Left cardiac atrium (tissue), 4 donors: ENCODE measurements around the gene KIAA0753. TPM values are rescaled to one million over a fixed set of nuclear protein-coding genes. Genes with fewer than 3 reads are reported as not detected.
A peak's percentile ranks its signal among the peaks of the same experiment; 100 is the strongest.
"Not testable (repeated sequence)": the region's sequence is repeated elsewhere in the genome, so short reads cannot be mapped to it uniquely, and the experiment has no call there.

Experiments
- ATAC-seq, 2 donors: fragments of 200-7000 bp; cut with Tn5 transposase; one replicate each; pipeline ENCODE4 v1.9.1; 2020; ENCODE audit warnings: mild to moderate bottlenecking in 2 of 2, moderate library complexity in 2 of 2
- DNase-seq: peaks from one replicate; pipeline ENCODE4 v3.0.0-alpha.2; 2020
- intact Hi-C, 2 donors: fragments of 100-400 bp; cut with DNase I; formaldehyde crosslinking; loops; one replicate each; pipeline versions ENCODE4 v1.14.1 to v1.15.1; 2022 to 2023
- total RNA-seq, 2 donors: library from RNA; stranded (reverse); fragmentation: NEBNext Ultra II Directional; extraction: Animal tissue kit (Norgen Biotek cat#: 25700); gene quantifications; one replicate each; pipeline ENCODE4 v1.2.1, GENCODE V29; 2021
- donor health status: DM: no; HTN: yes; CAD: no.
- donor health status: DM: no; HTN: yes; CAD: no; lungs with severe emphysema.
- donor health status: DM: yes; HTN: yes; CAD: no.
- donor health status: Dilated cardiomyopathy.

KIAA0753 gene
- total RNA-seq, 2 donors from 2014 or later: 4.7 to 6.3 TPM

DNA sequence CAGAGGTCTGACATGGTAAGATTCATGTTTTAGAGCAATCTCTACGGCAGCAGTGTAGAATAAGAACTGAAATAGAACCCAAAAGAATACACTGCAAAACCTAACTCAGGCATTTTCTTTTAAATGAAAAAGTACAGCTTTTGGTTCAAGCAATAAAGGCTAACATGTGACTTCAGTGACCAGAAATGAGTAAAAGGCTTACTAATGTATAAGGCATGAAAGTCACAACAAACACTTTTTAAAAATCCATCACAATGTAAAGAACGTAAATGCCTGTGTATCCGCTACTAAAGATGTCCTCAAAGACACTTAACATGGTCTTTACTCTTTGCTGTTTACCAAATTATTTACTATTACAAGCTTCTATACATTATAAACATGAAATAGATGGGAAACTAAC is 16.6 kb downstream of the KIAA0753 start:
- no peak for DNase-seq
- intact Hi-C loops: no loop called here
- no peak for ATAC-seq

DNA sequence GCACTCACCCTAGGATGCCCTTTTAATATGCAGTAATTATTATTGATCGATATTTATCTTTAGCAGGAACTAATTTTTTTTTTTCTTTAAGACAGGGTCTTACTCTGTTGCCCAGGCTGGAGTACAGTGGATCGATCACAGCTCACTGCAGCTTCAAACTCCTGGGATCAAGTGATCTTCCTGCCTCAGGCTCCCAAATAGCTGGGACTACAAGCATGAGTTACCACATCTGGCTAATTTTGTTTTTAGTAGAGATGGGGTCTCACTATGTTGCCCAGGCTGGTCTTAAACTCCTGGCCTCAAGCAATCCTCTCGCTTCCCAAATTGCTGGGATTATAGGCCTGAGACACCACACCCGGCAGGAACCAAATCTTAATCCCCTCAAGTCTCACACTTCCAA is 29.3 kb downstream of the KIAA0753 start:
- no peak for DNase-seq
- intact Hi-C loops: no loop called here
- ATAC-seq: no peak

DNA sequence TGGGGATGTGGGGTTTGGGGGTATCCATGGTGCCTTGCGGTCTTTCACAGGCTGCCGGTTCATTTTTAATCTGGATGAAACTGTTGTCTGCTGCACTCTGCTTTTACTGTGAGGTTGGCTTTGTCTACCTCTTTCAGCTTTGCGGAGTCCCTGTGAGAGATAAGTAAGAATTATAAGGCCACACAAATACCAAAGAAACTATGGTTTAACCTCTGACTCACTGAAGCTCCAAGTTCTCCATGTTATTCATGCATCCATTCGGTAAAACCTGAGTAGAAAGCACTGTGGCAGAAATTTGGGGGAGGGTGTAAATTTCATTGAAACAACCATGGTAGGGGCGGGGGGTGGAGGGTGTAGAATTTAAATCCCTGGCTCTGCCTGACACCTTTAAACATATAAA is 30.5 kb downstream of the KIAA0753 start:
- ATAC-seq (no peak), DNase-seq (no peak)
- intact Hi-C loops: no loop called here

DNA sequence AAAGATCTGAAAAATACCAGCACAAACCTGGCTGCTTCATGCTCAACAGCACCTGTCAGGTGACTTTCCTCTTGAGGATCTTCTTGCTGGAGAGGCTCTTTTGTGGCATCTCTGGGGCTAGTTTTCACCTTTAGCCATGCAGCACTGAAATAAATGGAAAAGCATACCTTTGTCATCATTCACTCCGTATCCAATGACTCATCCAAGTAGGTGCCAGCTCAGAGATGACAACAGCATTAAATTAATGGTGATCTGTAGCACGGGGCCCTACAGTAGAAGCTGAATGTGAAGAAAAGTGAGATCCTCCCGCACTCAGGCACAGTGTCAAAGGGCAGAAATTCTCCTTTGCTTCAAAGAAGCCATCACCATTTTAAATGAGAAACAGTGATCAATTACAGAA is 32.2 kb downstream of the KIAA0753 start:
- intact Hi-C loops: no loop called here
- no peak for ATAC-seq
- no peak for DNase-seq

DNA sequence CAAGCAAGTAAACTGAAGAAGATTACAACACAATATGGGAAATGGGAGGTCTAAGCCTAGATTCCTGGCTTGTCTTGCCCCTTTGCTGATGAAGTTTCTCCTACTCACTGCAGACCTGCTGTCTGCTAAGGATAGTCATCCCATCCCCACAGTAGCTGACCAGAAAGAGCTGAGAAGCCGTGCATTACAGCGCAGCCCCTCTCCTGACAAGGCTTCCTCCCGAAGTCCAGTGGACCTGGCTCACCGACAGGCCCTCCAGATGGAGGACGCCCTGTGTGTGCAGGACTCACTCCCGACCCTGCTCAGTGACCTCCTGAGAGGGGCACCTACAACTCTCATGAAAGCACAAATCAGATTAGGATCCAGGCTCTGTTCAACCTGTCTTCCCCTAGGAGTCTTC is 35.4 kb downstream of the KIAA0753 start:
- ATAC-seq (no peak), DNase-seq (no peak)
- intact Hi-C loops: no loop called here

DNA sequence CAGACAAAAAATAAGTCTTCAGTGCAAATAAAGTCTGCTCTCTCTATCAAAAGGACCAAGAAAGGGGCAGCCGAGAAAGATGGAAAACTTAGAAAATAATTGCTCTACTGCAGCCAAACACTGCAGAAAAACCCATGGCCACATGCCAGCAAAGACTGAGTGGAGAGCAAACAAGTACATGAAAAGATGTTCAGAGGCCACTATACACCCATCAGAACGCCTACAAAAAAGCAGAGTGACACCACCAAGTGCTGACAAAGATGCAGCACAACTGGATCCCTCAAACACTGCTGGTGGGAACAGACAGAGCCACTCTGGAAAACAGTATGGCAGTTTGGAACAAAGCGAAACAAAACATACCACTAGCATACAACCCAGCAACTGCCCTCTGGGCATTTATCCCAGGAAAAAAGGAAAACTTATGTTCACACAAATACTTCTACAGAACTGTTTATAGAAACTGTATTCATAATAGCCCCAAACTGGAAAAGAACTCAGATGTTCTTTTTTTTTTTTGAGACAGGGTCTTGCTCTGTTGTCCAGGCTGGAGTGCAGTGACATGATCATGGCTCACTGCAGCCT is 36.7 kb downstream of the KIAA0753 start:
- DNase-seq: no peak
- intact Hi-C loops: no loop called here

DNA sequence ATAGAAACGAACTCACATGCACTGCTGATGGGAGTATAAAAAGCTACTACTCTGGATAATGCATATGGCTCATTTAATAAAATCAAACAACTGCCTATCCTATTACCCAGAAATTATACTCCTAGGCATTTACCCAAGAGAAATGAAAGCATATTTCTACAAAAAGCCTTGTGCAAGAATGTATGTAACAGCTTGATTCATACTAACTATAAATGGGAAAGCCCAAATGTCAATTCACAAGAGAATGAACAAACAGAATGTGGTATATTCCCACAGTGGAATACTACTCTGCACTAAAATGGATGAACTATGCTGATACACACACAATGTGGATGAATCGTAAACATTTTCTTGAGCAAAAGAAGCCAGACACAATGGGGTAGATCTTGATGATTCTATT is 38.4 kb downstream of the KIAA0753 start:
- no peak for DNase-seq
- intact Hi-C loops: no loop called here
- no peak for ATAC-seq

More for the DNA sequence above, 36.7 kb downstream of the KIAA0753 start:
- no peak for ATAC-seq

DNA sequence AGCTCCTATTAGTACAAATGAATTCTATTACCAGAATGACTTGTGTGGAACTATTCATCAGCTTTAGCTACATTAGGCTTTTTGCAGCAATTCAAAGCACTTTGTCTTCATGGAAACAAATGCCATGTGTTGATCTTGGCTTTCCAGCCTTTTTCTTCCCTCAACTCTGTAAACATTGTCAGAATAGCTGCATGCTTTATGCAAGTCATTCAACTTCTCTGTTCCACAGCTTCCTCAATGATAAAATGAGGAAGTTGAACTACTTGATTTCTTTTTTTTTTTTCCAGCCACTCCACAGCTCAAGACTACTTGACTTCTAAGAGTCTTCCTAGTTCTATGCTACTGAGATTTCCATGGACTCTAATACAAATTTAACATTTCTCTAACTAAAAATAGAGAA is 41.1 kb downstream of the KIAA0753 start:
- peak; percentile 34 to 63 for ATAC-seq

DNA sequence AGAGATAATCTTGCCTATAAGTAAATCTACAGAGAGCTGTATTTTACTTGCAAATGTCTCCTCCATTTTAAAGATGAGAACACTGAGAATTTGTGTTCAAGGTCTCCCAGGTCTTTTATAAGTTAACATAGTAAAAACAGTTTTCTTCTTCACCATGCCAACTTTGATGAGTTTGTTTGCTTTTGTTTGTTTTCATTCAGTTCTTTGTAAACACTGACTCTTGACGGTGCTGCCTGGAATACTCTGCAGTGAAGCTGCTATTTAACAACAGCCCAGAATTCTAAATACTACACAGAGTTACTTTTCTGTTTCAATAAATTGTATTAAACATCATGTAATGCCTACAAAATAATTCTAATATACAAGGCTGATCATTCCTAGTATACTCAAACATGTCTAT is 42.8 kb downstream of the KIAA0753 start:
- ATAC-seq (no peak), DNase-seq (no peak)
- intact Hi-C loops: no loop called here

More for the DNA sequence above, 41.1 kb downstream of the KIAA0753 start:
- no peak for DNase-seq
- intact Hi-C loops: no loop called here

DNA sequence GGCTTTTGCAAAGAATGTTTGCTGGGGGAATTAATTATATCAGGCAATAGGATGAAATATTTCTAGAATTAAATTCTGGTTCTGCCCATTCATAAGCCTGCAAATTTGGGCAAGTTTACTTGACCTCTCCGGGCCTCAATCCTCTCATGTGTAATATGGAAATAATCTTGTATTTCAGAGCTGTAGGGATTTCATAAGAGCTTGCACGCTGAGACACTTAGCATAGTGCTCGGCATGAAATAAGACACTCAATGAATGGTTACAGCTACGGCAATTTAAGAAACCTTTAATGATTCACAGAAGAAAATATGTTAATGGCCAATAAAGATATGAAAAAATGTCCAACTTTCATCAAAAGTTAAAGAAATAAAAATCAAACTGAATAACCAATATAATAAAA is 43.6 kb downstream of the KIAA0753 start:
- DNase-seq (no peak), ATAC-seq (no peak)
- intact Hi-C loops: no loop called here

DNA sequence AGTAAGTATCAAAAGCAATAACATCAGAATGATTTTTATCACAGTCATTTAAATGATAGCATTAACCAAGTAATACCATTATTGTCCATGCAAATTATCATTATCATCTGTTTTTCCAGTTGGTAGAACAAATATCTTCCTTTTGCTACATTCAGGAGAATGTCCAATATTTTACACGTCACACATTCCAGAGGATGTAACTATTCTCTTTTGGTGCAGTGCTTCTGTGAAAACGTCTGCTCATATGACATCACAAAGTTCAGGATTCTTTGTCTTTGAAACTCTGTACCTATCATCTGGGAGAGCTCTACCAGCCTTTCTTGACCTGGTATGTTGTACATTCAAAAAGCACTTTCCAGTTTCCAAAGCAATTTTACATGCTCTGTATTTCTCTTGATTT is 44.0 kb downstream of the KIAA0753 start:
- ATAC-seq: no peak
- intact Hi-C loops: no loop called here
- DNase-seq: no peak

DNA sequence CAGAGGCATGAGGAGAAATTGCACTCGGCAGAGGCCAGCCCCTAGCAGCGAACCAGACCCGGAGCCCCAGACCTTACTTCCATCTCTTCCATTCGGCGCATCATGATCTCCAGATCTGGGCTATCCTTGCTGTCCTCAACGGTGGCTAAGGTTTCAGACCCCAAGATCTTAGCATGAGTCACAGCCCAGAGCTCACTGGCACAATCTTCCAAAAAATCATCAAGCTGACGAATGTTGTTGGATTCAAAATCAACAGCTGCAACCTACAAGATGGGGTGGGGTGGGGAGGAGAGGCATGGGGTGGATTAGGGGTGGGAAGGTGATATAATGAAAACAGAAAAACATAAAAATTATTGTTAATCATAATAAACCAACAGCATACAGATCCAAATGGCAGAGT is 44.4 kb downstream of the KIAA0753 start:
- no peak for ATAC-seq
- intact Hi-C loops: no loop called here

DNA sequence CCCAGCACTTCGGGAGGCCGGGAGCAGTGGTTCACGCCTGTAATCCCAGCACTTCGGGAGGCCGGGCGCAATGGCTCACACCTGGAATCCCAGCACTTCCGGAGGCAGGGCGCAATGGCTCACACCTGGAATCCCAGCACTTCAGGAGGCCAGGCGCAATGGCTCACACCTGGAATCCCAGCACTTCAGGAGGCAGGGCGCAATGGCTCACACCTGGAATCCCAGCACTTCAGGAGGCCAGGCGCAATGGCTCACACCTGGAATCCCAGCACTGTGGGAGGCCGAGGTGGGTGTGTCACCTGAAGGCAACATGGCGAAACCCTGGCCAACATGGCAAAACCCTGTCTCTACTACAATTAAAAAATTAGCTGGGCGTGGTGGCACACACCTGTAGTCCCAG is 47.1 kb downstream of the KIAA0753 start:
- ATAC-seq, intact Hi-C loops, DNase-seq: not testable (repeated sequence)

More for the DNA sequence above, 44.4 kb downstream of the KIAA0753 start:
- DNase-seq: no peak

DNA sequence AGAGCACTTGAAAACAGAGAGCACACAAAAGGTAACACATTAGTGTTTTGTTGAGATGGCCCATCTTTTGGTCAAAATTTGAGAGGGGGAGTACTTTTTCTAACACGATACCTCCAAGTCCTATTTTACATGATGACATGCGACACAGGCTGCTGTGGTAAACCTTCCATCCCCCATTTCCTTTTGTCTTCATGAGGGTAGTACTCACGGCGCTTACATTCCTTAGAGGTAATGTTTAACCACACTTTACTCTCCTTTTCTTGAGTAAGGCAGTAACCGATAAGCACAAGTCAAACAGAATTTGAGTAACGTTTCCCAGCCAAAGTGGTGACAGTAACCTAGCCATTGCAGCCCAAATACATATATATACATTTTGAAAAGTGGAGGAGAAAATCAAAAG is 48.3 kb downstream of the KIAA0753 start:
- DNase-seq: no peak
- ATAC-seq: no peak
- intact Hi-C loops: no loop called here

DNA sequence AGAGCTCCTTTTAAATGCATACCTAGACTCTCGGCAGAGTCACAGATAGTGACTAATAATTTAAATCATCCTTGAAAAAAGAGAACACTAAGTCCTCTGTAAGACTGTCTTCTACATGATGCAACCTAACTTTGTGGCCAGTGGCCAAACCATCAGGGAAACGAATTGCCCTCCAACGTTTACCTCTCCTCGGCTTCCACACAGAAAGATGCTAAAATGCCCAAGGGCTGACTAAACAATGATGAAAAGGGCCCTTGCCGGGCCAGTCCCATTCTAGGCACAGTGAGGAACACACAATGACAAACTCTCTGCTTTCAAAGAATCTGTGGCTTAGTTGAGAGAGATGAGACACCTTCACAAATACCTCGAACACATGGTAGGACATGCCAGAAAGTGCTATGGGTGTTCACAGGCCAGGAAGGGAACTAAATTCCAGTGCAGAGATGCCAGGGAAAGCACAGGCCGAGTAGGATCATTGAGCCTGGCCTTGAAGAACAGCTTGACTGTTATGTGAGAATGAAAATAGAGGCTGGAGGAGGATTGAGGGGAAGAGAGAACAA is 48.8 kb downstream of the KIAA0753 start:
- intact Hi-C loops: no loop called here
- ATAC-seq (no peak), DNase-seq (no peak)

DNA sequence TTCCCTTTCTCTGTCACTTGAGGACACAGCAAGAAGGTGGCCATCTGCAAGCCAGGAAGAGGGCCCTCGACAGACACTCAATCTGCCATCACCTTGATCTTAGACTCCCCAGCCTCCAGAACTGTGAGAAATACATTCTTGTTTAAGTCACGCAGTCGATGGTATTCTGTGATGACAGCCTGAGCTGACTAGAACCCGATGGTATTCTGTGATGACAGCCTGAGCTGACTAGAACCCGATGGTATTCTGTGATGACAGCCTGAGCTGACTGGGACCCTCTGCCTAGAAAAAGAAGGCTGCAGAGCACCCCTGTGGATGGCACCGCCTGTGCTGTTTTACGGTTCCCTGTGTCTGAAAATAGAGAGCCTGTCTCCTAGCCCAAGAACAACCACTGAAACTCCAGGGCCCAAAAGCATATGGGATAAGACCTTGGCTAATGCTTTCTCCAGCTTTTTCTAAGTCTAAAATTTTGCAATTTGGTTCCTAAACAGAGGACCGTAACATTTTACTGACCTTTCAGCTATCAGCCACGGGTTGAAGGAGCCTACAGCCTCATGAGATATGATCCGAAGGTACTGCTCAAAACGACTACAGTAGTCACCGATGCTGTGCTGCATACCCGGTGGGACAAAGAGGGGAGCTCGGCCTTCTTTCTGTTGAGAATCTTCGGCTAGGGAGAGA is 51.1 kb downstream of the KIAA0753 start:
- intact Hi-C loops: no loop called here
- ATAC-seq (peak in 1 of 2 donors; percentile 91), DNase-seq (no peak)

DNA sequence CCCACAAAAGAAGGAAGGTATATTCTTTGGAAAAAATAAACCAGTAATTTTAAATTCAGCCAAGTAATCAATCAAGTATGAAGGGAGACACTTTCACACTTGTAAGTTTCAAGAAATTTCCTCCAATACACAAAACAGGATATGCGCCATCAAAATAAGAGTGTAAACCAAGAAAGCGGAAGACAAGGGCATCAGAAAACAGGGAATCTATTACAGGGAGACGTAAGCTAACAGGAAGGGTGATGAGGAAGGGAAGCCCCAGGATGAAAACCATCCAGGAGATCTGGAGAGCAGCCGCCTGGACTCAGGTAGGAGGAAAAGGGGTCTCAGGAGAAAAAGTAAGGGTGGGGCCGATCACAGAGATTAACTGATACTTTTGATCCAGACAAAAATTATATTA is 52.3 kb downstream of the KIAA0753 start:
- intact Hi-C loops: no loop called here
- no peak for DNase-seq
- no peak for ATAC-seq

DNA sequence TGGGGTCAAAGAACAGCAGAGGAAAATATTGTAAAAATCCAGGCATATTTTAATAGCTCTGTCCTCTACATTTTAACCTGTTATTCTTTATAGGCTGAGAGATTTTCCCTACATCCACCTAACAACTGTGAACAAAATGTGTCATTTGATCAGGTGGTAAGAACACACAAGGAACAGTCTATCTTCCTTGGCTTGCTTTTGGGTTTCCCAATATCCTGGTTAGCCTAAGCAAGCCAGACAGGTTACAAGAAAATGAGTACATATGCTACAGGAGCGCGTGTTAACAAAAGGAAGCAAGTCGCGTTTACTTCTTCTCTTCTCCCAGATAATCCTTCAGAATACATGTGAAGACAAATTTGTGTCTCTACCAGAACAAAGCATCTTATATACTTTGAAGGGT is 53.2 kb downstream of the KIAA0753 start:
- DNase-seq (no peak), ATAC-seq (no peak)
- intact Hi-C loops: no loop called here

DNA sequence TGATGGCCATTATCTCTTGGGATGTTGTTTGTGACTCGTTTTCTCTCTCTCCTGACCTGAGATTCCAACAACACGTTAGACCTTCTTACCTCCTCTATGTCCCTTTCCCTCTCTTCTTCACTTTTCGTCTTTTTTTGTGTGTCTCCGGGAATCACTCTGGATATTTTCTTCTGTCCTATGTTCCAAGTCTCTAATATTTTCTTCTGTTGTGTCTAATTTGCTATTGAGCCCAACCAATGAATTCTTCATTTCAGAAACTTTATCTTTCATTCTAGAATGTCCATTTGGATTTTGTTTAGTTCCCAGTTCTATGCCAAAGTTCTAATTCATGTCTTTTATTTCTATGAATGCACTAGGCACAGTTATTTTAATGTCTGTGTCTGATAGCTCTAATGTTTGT is 57.1 kb downstream of the KIAA0753 start:
- ATAC-seq: no peak
- no peak for DNase-seq
- intact Hi-C loops: no loop called here

DNA sequence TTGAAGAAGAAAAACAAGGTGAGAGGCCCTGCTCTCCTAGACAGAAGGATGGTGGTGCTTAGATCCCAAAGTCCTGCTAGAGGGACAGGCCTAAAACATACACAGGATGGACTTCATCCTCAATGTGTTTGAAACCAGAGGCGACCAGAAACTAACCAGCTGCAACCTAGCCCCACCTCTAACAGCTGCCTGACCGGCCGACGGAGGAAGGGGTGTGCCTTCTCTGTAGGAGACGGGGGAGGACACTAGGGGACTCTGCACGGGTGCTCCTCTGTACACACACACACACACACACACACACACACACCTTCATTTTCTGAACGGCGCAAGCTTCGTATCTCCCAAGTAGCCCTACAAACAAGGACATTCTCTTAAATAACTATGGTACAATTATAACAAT is 59.9 kb downstream of the KIAA0753 start:
- DNase-seq: no peak
- ATAC-seq: no peak
- intact Hi-C loops: no loop called here

DNA sequence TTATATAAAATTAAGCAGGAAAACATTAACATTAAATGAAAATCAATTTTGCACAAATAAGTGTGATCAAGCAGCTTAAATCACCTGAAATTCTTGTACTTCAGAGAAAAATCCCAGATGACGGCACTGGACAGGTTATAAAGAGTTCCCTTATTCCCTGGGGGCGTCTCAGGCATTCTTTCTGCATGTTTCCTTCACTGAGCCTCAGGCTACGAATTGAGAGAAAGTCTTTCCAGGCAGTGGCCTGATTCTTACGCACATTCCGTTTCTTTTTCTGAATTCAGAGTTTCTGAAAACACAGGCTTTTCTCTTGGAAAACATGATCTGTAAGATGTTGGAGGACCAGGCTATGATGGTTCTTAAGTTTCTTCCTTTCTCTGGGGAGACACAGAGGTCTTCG is 62.0 kb downstream of the KIAA0753 start:
- intact Hi-C loops: no loop called here
- ATAC-seq: no peak
- no peak for DNase-seq
